MM.1S (cell line): ENCODE results near the gene AK8.

ENCODE experiments used
- DNase-seq: peaks from one replicate; pipeline ENCODE4 v3.0.0-alpha.2; 2015
- H2AFZ ChIP-seq: fragments of 300-600 bp; sonication (generic); 2 replicates; pipeline ENCODE4 v1.6.0; 2016; ENCODE audit warnings: antibody characterized with exemption, low read length
- H3F3A ChIP-seq: fragments of 300-600 bp; sonication (generic); 2 replicates; pipeline ENCODE4 v1.6.1; 2016; ENCODE audit warnings: mild to moderate bottlenecking, antibody characterized with exemption, low read length, moderate library complexity, mixed read lengths; ENCODE audit not compliant: insufficient read depth
- H3K27ac ChIP-seq: fragments of 300-600 bp; sonication (generic); 2 replicates; pipeline ENCODE4 v1.5.1; 2016; ENCODE audit warnings: mild to moderate bottlenecking, low read length
- H3K27me3 ChIP-seq: fragments of 300-600 bp; sonication (generic); replicated peaks from 2 replicates; pipeline ENCODE4 v1.6.0; 2016; ENCODE audit warnings: low read length; ENCODE audit not compliant: insufficient read depth
- H3K36me3 ChIP-seq: fragments of 300-600 bp; sonication (generic); replicated peaks from 2 replicates; pipeline ENCODE4 v1.6.1; 2016; ENCODE audit warnings: mild to moderate bottlenecking, low read length, mixed read lengths; ENCODE audit not compliant: insufficient read depth
- H3K4me1 ChIP-seq: fragments of 300-600 bp; sonication (generic); 2 replicates; pipeline ENCODE4 v1.6.1; 2016; ENCODE audit warnings: low read length, mixed read lengths
- H3K4me2 ChIP-seq: fragments of 300-600 bp; sonication (generic); 2 replicates; pipeline ENCODE4 v1.6.0; 2016; ENCODE audit warnings: low read depth, low read length
- H3K4me3 ChIP-seq: fragments of 300-600 bp; sonication (generic); 2 replicates; pipeline ENCODE4 v1.5.1; 2016; ENCODE audit warnings: low read length, mixed read lengths
- H3K79me2 ChIP-seq: fragments of 300-600 bp; sonication (generic); 2 replicates; pipeline ENCODE4 v1.6.1; 2016; ENCODE audit warnings: mixed run types, low read length, mixed read lengths
- H3K9ac ChIP-seq: fragments of 300-600 bp; sonication (generic); 2 replicates; pipeline ENCODE4 v1.6.1; 2016; ENCODE audit warnings: low read length, mixed read lengths
- H3K9me2 ChIP-seq: fragments of 300-600 bp; sonication (generic); replicated peaks from 2 replicates; pipeline ENCODE4 v1.6.1; 2016; ENCODE audit warnings: mild to moderate bottlenecking, low read length, mixed read lengths; ENCODE audit not compliant: insufficient read depth
- H3K9me3 ChIP-seq: fragments of 300-600 bp; sonication (generic); replicated peaks from 2 replicates; pipeline ENCODE4 v1.6.1; 2016; ENCODE audit warnings: mild to moderate bottlenecking, low read length, mixed read lengths; ENCODE audit not compliant: insufficient read depth
- H4K20me1 ChIP-seq: fragments of 300-600 bp; sonication (generic); 2 replicates; pipeline ENCODE4 v1.6.1; 2016; ENCODE audit warnings: mild to moderate bottlenecking, low read length, moderate library complexity, mixed read lengths; ENCODE audit not compliant: insufficient read depth
- CTCF ChIP-seq: fragments of 300-600 bp; sonication (generic); IDR thresholded peaks from 2 replicates; pipeline ENCODE4 v1.5.1; 2016; ENCODE audit warnings: antibody characterized with exemption, low read length, mixed read lengths
- EZH2 ChIP-seq: fragments of 300-600 bp; sonication (generic); optimal IDR thresholded peaks from 2 replicates; pipeline ENCODE3; 2017; ENCODE audit warnings: low read depth, mild to moderate bottlenecking, antibody characterized with exemption, low read length, mixed read lengths
- EZH2phosphoT487 ChIP-seq: fragments of 300-600 bp; sonication (generic); IDR thresholded peaks from 2 replicates; pipeline ENCODE4 v1.6.1; 2018; ENCODE audit warnings: antibody characterized with exemption, low read length

Gene AK8

GRCh38 chr9:132919614-132920268 is 41.7 kb upstream of the AK8 start:
- Histone ChIP-seq H3K27ac (no peak overlapping the region), H3K9me3 (no peaks in the 10 kb centered on the region), H3F3A (no peaks in the 10 kb centered on the region), H3K4me1 (no peaks in the 10 kb centered on the region), H2AFZ (no peak overlapping the region), H3K4me2 (no peak overlapping the region), H3K36me3 (peaks cover 13% of the 10 kb centered on the region), H3K79me2 (no peaks in the 10 kb centered on the region), H3K9ac (no peak overlapping the region), H4K20me1 (no peaks in the 10 kb centered on the region), H3K4me3 (no peak overlapping the region), H3K9me2 (no peaks in the 10 kb centered on the region), H3K27me3 (no peaks in the 10 kb centered on the region)
- TF ChIP-seq EZH2: no peak
- TF ChIP-seq CTCF: no peak
- TF ChIP-seq EZH2phosphoT487: no peak
- no peak for DNase-seq

GRCh38 chr9:132914924-132915323 is 36.8 kb upstream of the AK8 start:
- Histone ChIP-seq H3F3A (no peaks in the 10 kb centered on the region), H3K27ac (no peak overlapping the region), H3K4me3 (no peak overlapping the region), H3K27me3 (no peaks in the 10 kb centered on the region), H3K79me2 (no peaks in the 10 kb centered on the region), H3K36me3 (no peaks in the 10 kb centered on the region), H3K4me1 (no peaks in the 10 kb centered on the region), H2AFZ (no peak overlapping the region), H4K20me1 (no peaks in the 10 kb centered on the region), H3K4me2 (no peak overlapping the region), H3K9ac (no peak overlapping the region), H3K9me3 (no peaks in the 10 kb centered on the region), H3K9me2 (no peaks in the 10 kb centered on the region)
- TF ChIP-seq EZH2phosphoT487: no peak
- no peak for TF ChIP-seq CTCF
- TF ChIP-seq EZH2: no peak
- DNase-seq: no peak

GRCh38 chr9:132912131-132912530 is 34.0 kb upstream of the AK8 start:
- TF ChIP-seq CTCF (no peak), EZH2phosphoT487 (no peak)
- Histone ChIP-seq H3K4me1 (no peaks in the 10 kb centered on the region), H3K4me3 (no peak overlapping the region), H2AFZ (no peak overlapping the region), H3K4me2 (no peak overlapping the region), H3K27me3 (no peaks in the 10 kb centered on the region), H3K36me3 (no peaks in the 10 kb centered on the region), H3K9ac (no peak overlapping the region), H3K79me2 (no peaks in the 10 kb centered on the region), H4K20me1 (no peaks in the 10 kb centered on the region), H3K9me3 (no peaks in the 10 kb centered on the region), H3K27ac (no peak overlapping the region), H3K9me2 (no peaks in the 10 kb centered on the region), H3F3A (no peaks in the 10 kb centered on the region)
- DNase-seq: no peak
